Sigmoid colon (tissue), 7 donors: ENCODE data around the gene NID2. TPM values are rescaled to one million over a fixed set of nuclear protein-coding genes. Genes with fewer than 3 reads are reported as not detected.

Experiments
- DNase-seq: peaks from one replicate; pipeline ENCODE4 v3.0.0-alpha.2; 2019
- H3K27ac ChIP-seq, 4 donors: fragments of 200-600 bp; sonication (generic); one replicate each; pipeline ENCODE4 v1.5.1; 2016 to 2019; ENCODE audit warnings: mild to moderate bottlenecking in 1 of 4
- H3K27me3 ChIP-seq, 3 donors: fragments of 200-600 bp; sonication (generic); one replicate each; pipeline ENCODE4 v1.5.1; 2019; ENCODE audit warnings: mild to moderate bottlenecking in 1 of 3
- H3K36me3 ChIP-seq, 4 donors: fragments of 200-600 bp; sonication (generic); one replicate each; pipeline ENCODE4 v1.5.1; 2016 to 2019
- H3K4me1 ChIP-seq, 4 donors: fragments of 200-600 bp; sonication (generic); one replicate each; pipeline ENCODE4 v1.5.1; 2017 to 2019
- H3K4me3 ChIP-seq, 4 donors: fragments of 200-600 bp; sonication (generic); one replicate each; pipeline ENCODE4 v1.5.1; 2017 to 2019; ENCODE audit warnings: mild to moderate bottlenecking in 2 of 4, moderate library complexity in 1 of 4
- H3K9me3 ChIP-seq, 4 donors: fragments of 200-600 bp in 3 of 4; sonication (generic) in 3 of 4; one replicate each; pipeline versions ENCODE4 v1.5.1 to v1.6.1; 2013 to 2019
- EP300 ChIP-seq, 4 donors: sonication (generic); formaldehyde crosslinking; IDR thresholded peaks; one replicate each; pipeline ENCODE4 v1.6.1; 2017; ENCODE audit warnings: antibody characterized with exemption in 4 of 4
- POLR2A ChIP-seq, 2 donors: fragments of 450-650 bp; IDR thresholded peaks; one replicate each; pipeline ENCODE4 v1.6.1; 2016; ENCODE audit warnings: antibody characterized with exemption in 2 of 2, mild to moderate bottlenecking in 2 of 2, moderate library complexity in 2 of 2
- POLR2AphosphoS5 ChIP-seq, 4 donors: sonication (generic); formaldehyde crosslinking; IDR thresholded peaks; one replicate each; pipeline ENCODE4 v1.6.1; 2017; ENCODE audit warnings: antibody characterized with exemption in 4 of 4
- whole genome bisulfite sequencing, 2 donors: extraction: QIAGEN DNeasy Blood & Tissue Kit; methylation state at CpG; one replicate each; pipeline ENCODE4 v1.1.7; 2013; 5-methylcytosine and 5-hydroxymethylcytosine counted together
- intact Hi-C: fragments of 100-400 bp; cut with DNase I; formaldehyde crosslinking; loops from one replicate; pipeline ENCODE4 v1.15.1; 2023
- polyA plus RNA-seq, 3 donors: library from polyadenylated mRNA; stranded (reverse); fragments of 200-250 nt; gene quantifications; one replicate each; pipeline ENCODE4 v1.2.3, GENCODE V29; 2013
- total RNA-seq, 4 donors: library from RNA; depleted of rRNA; stranded (reverse); fragments of >200 nt; gene quantifications; one replicate each; pipeline ENCODE4 v1.1.0, GENCODE V29; 2016
- TF ChIP-seq, protein P1 (sequence below), 4 experiments: fragments of 450-650 bp in 3 of 4; fragments of 200-600 bp in 1 of 4; IDR thresholded peaks; one replicate each; pipeline ENCODE4 v1.5.1; 2016 to 2019; ENCODE audit warnings: antibody characterized with exemption in 4 of 4, mild to moderate bottlenecking in 3 of 4, moderate library complexity in 2 of 4
- donor health status: healthy with polysubstance abuse.
- donor health status: Bipolar disorder and iron deficiency.
- donor health status: healthy.

Gene NID2
- total and polyA plus RNA-seq, 7 donors: 0.46 to 52.9 (median 26.4) TPM

GRCh38 chr14:52078095-52078531, 9.3 kb upstream of the NID2 start:
- Histone ChIP-seq H3K4me3 (no peak overlapping the region), H3K36me3 (no peaks in the 10 kb centered on the region), H3K4me1 (peaks cover 0 to 8% (median 0%) of the 10 kb centered on the region in 4 donors), H3K9me3 (no peaks in the 10 kb centered on the region), H3K27me3 (no peaks in the 10 kb centered on the region), H3K27ac (no peak overlapping the region)
- intact Hi-C loops: no loop called here
- TF ChIP-seq, protein P1, sequence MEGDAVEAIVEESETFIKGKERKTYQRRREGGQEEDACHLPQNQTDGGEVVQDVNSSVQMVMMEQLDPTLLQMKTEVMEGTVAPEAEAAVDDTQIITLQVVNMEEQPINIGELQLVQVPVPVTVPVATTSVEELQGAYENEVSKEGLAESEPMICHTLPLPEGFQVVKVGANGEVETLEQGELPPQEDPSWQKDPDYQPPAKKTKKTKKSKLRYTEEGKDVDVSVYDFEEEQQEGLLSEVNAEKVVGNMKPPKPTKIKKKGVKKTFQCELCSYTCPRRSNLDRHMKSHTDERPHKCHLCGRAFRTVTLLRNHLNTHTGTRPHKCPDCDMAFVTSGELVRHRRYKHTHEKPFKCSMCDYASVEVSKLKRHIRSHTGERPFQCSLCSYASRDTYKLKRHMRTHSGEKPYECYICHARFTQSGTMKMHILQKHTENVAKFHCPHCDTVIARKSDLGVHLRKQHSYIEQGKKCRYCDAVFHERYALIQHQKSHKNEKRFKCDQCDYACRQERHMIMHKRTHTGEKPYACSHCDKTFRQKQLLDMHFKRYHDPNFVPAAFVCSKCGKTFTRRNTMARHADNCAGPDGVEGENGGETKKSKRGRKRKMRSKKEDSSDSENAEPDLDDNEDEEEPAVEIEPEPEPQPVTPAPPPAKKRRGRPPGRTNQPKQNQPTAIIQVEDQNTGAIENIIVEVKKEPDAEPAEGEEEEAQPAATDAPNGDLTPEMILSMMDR (IDR thresholded peaks at IDR 0.05): no peak
- no peak for TF ChIP-seq POLR2A (IDR thresholded peaks at IDR 0.05)
- no peak for DNase-seq
- 52 to 87% methylated on average over 2 of the region's 2 CpGs for WGBS, 2 donors

- Histone ChIP-seq H3K4me3 (no peak overlapping the region), H3K27ac (no peak overlapping the region), H3K36me3 (no peaks in the 10 kb centered on the region), H3K4me1 (peaks cover 0 to 8% (median 0%) of the 10 kb centered on the region in 4 donors), H3K27me3 (no peaks in the 10 kb centered on the region), H3K9me3 (no peaks in the 10 kb centered on the region)
- intact Hi-C loops: no loop called here
- WGBS, 2 donors: 68 to 80% methylated on average over 2 of the region's 2 CpGs
- TF ChIP-seq POLR2AphosphoS5 (IDR thresholded peaks at IDR 0.05) (no peak), EP300 (IDR thresholded peaks at IDR 0.05) (no peak), POLR2A (IDR thresholded peaks at IDR 0.05) (no peak)
- TF ChIP-seq, protein P1 (IDR thresholded peaks at IDR 0.05): no peak
- DNase-seq: no peak
Observed at GRCh38 chr14:52077256-52077979, 8.6 kb upstream of the NID2 start.

DNA sequence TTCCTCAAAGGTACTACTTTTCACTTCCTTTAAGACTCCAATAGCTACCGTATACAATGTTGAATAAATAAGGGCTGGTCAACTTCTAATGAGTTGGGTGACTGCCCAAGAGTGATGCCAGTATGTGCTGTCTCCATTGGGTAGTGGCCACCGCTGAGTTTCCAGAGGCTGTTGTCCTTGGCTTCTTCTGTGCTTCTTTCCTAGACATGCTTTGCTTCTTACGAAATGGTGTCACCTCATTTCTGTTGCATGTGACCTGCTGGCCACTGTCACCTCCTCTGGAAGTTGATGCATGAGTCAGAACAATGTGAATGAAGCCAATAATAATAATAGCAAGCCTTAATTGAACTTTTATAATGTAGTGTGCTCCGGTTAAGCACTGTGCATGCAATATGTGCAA, 7.5 kb upstream of the NID2 start:
- Histone ChIP-seq H3K4me3 (no peak overlapping the region), H3K27ac (no peak overlapping the region), H3K36me3 (no peaks in the 10 kb centered on the region), H3K9me3 (no peaks in the 10 kb centered on the region), H3K27me3 (no peaks in the 10 kb centered on the region), H3K4me1 (peaks cover 0 to 8% (median 1%) of the 10 kb centered on the region in 4 donors)
- intact Hi-C loops: no loop called here
- TF ChIP-seq POLR2AphosphoS5 (IDR thresholded peaks at IDR 0.05): no peak
- WGBS, 2 donors: 58 to 65% methylated on average over 4 of the region's 4 CpGs
- no peak for DNase-seq

GRCh38 chr14:52075371-52075770, 6.5 kb upstream of the NID2 start:
- 94 to 96% methylated on average over 4 of the region's 4 CpGs for WGBS, 2 donors
- no peaks in the 10 kb centered on the region for H3K36me3 ChIP-seq
- H3K27me3 ChIP-seq: no peaks in the 10 kb centered on the region
- no peak overlapping the region for H3K27ac ChIP-seq
- no peaks in the 10 kb centered on the region for H3K9me3 ChIP-seq
- no peak overlapping the region for H3K4me3 ChIP-seq
- no peak for TF ChIP-seq EP300 (IDR thresholded peaks at IDR 0.05)
- TF ChIP-seq, protein P1 (IDR thresholded peaks at IDR 0.05): no peak
- TF ChIP-seq POLR2AphosphoS5 (IDR thresholded peaks at IDR 0.05): no peak
- TF ChIP-seq POLR2A (IDR thresholded peaks at IDR 0.05): no peak
- H3K4me1 ChIP-seq: peaks cover 0 to 4% (median 0%) of the 10 kb centered on the region in 4 donors
- no peak for DNase-seq
- intact Hi-C loops: no loop called here

- Histone ChIP-seq H3K4me3 (no peak overlapping the region), H3K9me3 (no peaks in the 10 kb centered on the region), H3K4me1 (peaks cover 0 to 20% (median 7%) of the 10 kb centered on the region in 4 donors), H3K36me3 (no peaks in the 10 kb centered on the region), H3K27ac (no peak overlapping the region), H3K27me3 (no peaks in the 10 kb centered on the region)
- TF ChIP-seq EP300 (IDR thresholded peaks at IDR 0.05): no peak
- no peak for TF ChIP-seq POLR2AphosphoS5 (IDR thresholded peaks at IDR 0.05)
- no peak for TF ChIP-seq POLR2A (IDR thresholded peaks at IDR 0.05)
- TF ChIP-seq, protein P1 (IDR thresholded peaks at IDR 0.05): no peak
- intact Hi-C loops: no loop called here
- no peak for DNase-seq
- WGBS, 2 donors: 13 to 21% methylated on average over 1 of the region's 1 CpG
Observed at GRCh38 chr14:52073251-52073650, 4.4 kb upstream of the NID2 start.
